K562 (cell line): ENCODE measurements around the gene IGSF23. TPM values are rescaled to one million over a fixed set of nuclear protein-coding genes. Genes with fewer than 3 reads are reported as not detected.
A peak's percentile ranks its signal among the peaks of the same experiment; 100 is the strongest.

Source experiments
- ATAC-seq: fragments of 200-7000 bp; cut with Tn5 transposase; 3 replicates; pipeline ENCODE4 v1.9.1; 2020; ENCODE audit warnings: moderate library complexity
- BruUV-seq: library from RNA; stranded (reverse); fragments of 400-500 nt; replicated peaks from 2 replicates; lab custom pipeline; 2021; lab: Mats Ljungman, UMichigan
- CTCF ChIA-PET: fragments of 300-600 bp; formaldehyde crosslinking; extraction: SDS; loops from one replicate; lab custom pipeline; 2021; ENCODE audit warnings: low intra/inter-chr PET ratio; lab: Yijun Ruan, JAX
- POLR2A ChIA-PET: fragments of 300-600, 350-650 bp; sonication (Branson Sonifier 250); formaldehyde crosslinking; extraction: SDS; loops from one replicate; lab custom pipeline; 2021; ENCODE audit warnings: antibody characterized with exemption, inconsistent platforms; lab: Yijun Ruan, JAX
- DNase-seq, 4 experiments: peaks; one replicate each; pipeline versions ENCODE4 v3.0.0 to v3.0.0-alpha.2; 2011 to 2018; ENCODE audit warnings: low spot score in 3 of 4, mixed read lengths in 3 of 4; ENCODE audit errors: extremely low read depth in 1 of 4
- FAIRE-seq: peaks from 2 replicates; lab custom pipeline; 2011; peaks lifted over from hg19 to GRCh38; lab: Jason Lieb, UNC
- H2AFZ ChIP-seq: 2 replicates; pipeline ENCODE4 v1.6.0; 2011; ENCODE audit warnings: low read depth, low read length, control low read depth, inconsistent platforms
- H3K27ac ChIP-seq: fragments of 200-600 bp; 3 replicates; pipeline ENCODE4 v1.8.0; 2011; ENCODE audit warnings: low read depth, mild to moderate bottlenecking, control low read depth, inconsistent platforms, low read length, moderate library complexity, mixed read lengths; ENCODE audit errors: extremely low read depth
- H3K27me3 ChIP-seq, 2 experiments: fragments of 300-600 bp in 1 of 2; 2 replicates in 1 of 2; 3 replicates in 1 of 2; pipeline versions ENCODE4 v1.6.0 to v1.8.0; 2011; ENCODE audit warnings: inconsistent platforms in 2 of 2, low read length in 2 of 2, mild to moderate bottlenecking in 1 of 2, mixed read lengths in 1 of 2, moderate library complexity in 1 of 2; ENCODE audit not compliant: control insufficient read depth in 2 of 2, insufficient read depth in 2 of 2
- H3K36me3 ChIP-seq: fragments of 300-600 bp; 3 replicates; pipeline ENCODE4 v1.8.0; 2011; ENCODE audit warnings: mild to moderate bottlenecking, low read length, inconsistent platforms; ENCODE audit not compliant: control insufficient read depth, insufficient read depth
- H3K4me1 ChIP-seq, 2 experiments: fragments of 200-600 bp in 1 of 2; replicated peaks in 1 of 2; 2 replicates in 1 of 2; 3 replicates in 1 of 2; pipeline versions ENCODE4 v1.5.1 to v1.8.0; 2011; ENCODE audit warnings: inconsistent platforms in 2 of 2, low read length in 2 of 2, mild to moderate bottlenecking in 1 of 2, mixed read lengths in 1 of 2, moderate library complexity in 1 of 2; ENCODE audit not compliant: control insufficient read depth in 2 of 2, insufficient read depth in 2 of 2
- H3K4me2 ChIP-seq: 2 replicates; pipeline ENCODE4 v1.6.1; 2011; ENCODE audit warnings: low read length, control low read depth, inconsistent platforms, mixed read lengths; ENCODE audit not compliant: insufficient read depth
- H3K4me3 ChIP-seq: fragments of 200-600 bp; sonication (generic), shearing (Covaris generic); 2 replicates; pipeline ENCODE4 v1.5.1; 2016; ENCODE audit warnings: control low read depth, inconsistent platforms
- H3K79me2 ChIP-seq: fragments of 200-600 bp; 3 replicates; pipeline ENCODE4 v1.8.0; 2011; ENCODE audit warnings: low read length, inconsistent platforms; ENCODE audit not compliant: control insufficient read depth, insufficient read depth
- H3K9ac ChIP-seq, 2 experiments: 2 replicates each; pipeline versions ENCODE4 v1.6.0 to v1.6.1; 2011; ENCODE audit warnings: low read depth in 2 of 2, low read length in 2 of 2, control low read depth in 1 of 2, inconsistent platforms in 1 of 2, mild to moderate bottlenecking in 1 of 2, mixed read lengths in 1 of 2; ENCODE audit not compliant: insufficient read depth in 1 of 2
- H3K9me1 ChIP-seq: one replicate; pipeline ENCODE4 v1.6.0; 2011; ENCODE audit warnings: inconsistent platforms, mild to moderate bottlenecking, low read length, moderate library complexity; ENCODE audit not compliant: control insufficient read depth, insufficient read depth
- H3K9me3 ChIP-seq: replicated peaks from 2 replicates; pipeline ENCODE4 v1.5.1; 2011; ENCODE audit warnings: low read depth, low read length, inconsistent platforms; ENCODE audit not compliant: control insufficient read depth, insufficient read depth
- H4K20me1 ChIP-seq: replicated peaks from 2 replicates; pipeline ENCODE4 v1.6.1; 2011; ENCODE audit warnings: low read length, inconsistent platforms, mixed read lengths; ENCODE audit not compliant: control insufficient read depth, insufficient read depth
- CHD4 ChIP-seq: fragments of 200-600 bp; sonication (generic); IDR thresholded peaks from 3 replicates; pipeline ENCODE4 v1.6.1; 2012; ENCODE audit warnings: low read depth, mild to moderate bottlenecking, mixed read lengths, low read length, inconsistent platforms; ENCODE audit not compliant: insufficient read depth, insufficient replicate concordance, poor library complexity, severe bottlenecking
- HOXB6 ChIP-seq: fragments of 250-450 bp; sonication (Bioruptor Pico); IDR thresholded peaks from 2 replicates; pipeline ENCODE4 v1.5.1; 2022; ENCODE audit warnings: mild to moderate bottlenecking, borderline replicate concordance
- IRF1 ChIP-seq: sonication (generic); formaldehyde crosslinking; IDR thresholded peaks from 2 replicates; pipeline ENCODE4 v1.8.0; 2022; ENCODE audit warnings: missing genetic modification reagents, mild to moderate bottlenecking, borderline replicate concordance
- L3MBTL2 ChIP-seq: fragments of 450-650 bp; IDR thresholded peaks from 2 replicates; pipeline ENCODE4 v1.6.1; 2016; ENCODE audit warnings: mild to moderate bottlenecking, moderate library complexity
- NFE2L1 ChIP-seq: fragments of 450-650 bp; IDR thresholded peaks from 2 replicates; pipeline ENCODE4 v1.6.1; 2016; ENCODE audit warnings: missing genetic modification characterization, low read depth, mild to moderate bottlenecking, missing compliant biosample characterization, moderate library complexity, borderline replicate concordance
- NFYB ChIP-seq: IDR thresholded peaks from 2 replicates; pipeline ENCODE4 v1.6.1; 2011; ENCODE audit warnings: mild to moderate bottlenecking, moderate library complexity; ENCODE audit not compliant: insufficient read length; ENCODE audit errors: extremely low read depth
- RAD51 ChIP-seq: fragments of 450-650 bp; IDR thresholded peaks from 2 replicates; pipeline ENCODE4 v1.7.1; 2016; ENCODE audit warnings: low read depth, mild to moderate bottlenecking, borderline replicate concordance
- SPI1 ChIP-seq: IDR thresholded peaks from 2 replicates; pipeline ENCODE4 v1.6.1; 2011; ENCODE audit warnings: low read depth, low read length, control low read depth, borderline replicate concordance
- USF1 ChIP-seq: sonication (generic); formaldehyde crosslinking; IDR thresholded peaks from 2 replicates; pipeline ENCODE4 v1.9.0; 2022; ENCODE audit warnings: mild to moderate bottlenecking, missing genetic modification reagents
- ZNF212 ChIP-seq: fragments of 450-650 bp; formaldehyde crosslinking; IDR thresholded peaks from 2 replicates; pipeline ENCODE4 v1.4.0; 2020; ENCODE audit warnings: mild to moderate bottlenecking
- ZNF561 ChIP-seq: fragments of 450-650 bp; formaldehyde crosslinking; conservative IDR thresholded peaks from 2 replicates; pipeline ENCODE4 v1.4.0; 2020; ENCODE audit warnings: mild to moderate bottlenecking, moderate library complexity
- ZNF717 ChIP-seq: fragments of 250-450 bp; sonication (Bioruptor Pico); IDR thresholded peaks from 2 replicates; pipeline ENCODE4 v1.5.0; 2021
- WGBS: fragments of 100-300 bp; shearing (Covaris generic); methylation state at CpG from one replicate; pipeline ENCODE4 v1.1.6; 2016; ENCODE audit warnings: low coverage, mixed read lengths; ENCODE audit not compliant: insufficient coverage; ENCODE audit errors: missing lambda C conversion rate; 5-methylcytosine and 5-hydroxymethylcytosine counted together
- in situ Hi-C: fragments of 300-500 bp; cut with MboI; formaldehyde crosslinking; loops from 4 replicates; pipeline ENCODE4 v1.15.0; 2018; ENCODE audit warnings: inconsistent platforms, mixed read lengths
- intact Hi-C: fragments of 100-400 bp; cut with micrococcal nuclease; formaldehyde crosslinking; loops from 2 replicates; pipeline ENCODE4 v1.14.2; 2022
- polyA plus RNA-seq, 8 experiments: library from polyadenylated mRNA; depleted of rRNA in 4 of 8; stranded (reverse) in 5 of 8; unstranded in 3 of 8; fragments of >200 nt; fragmentation: Nextera tagmentation in 2 of 8; fragmentation: Illumina TruSeq in 1 of 8; extraction: Ambion mirVana in 2 of 8; extraction: Trizol in 1 of 8; gene quantifications; 2 replicates each; pipeline versions ENCODE4 v1.2.1 to v1.2.3, GENCODE V29; 2011 to 2014; ENCODE audit warnings: inconsistent platforms in 1 of 8, missing spikeins in 1 of 8
- total RNA-seq, 7 experiments: library from RNA; depleted of rRNA in 6 of 7; stranded (reverse); fragments of >200 nt in 6 of 7; fragmentation: Illumina TruSeq in 2 of 7; extraction: Trizol in 2 of 7; gene quantifications; 2 replicates each; pipeline versions ENCODE4 v1.2.1 to v1.2.3, GENCODE V29; 2011 to 2021; ENCODE audit warnings: low replicate concordance in 1 of 7
- TF ChIP-seq, protein P1 (sequence below), 3 experiments: fragments of 200-800 bp in 1 of 3; fragments of 250-450 bp in 1 of 3; fragments of 450-650 bp in 1 of 3; sonication (Bioruptor Pico) in 1 of 3; sonication (Bioruptor generic) in 1 of 3; formaldehyde crosslinking in 1 of 3; IDR thresholded peaks; 2 replicates each; pipeline versions ENCODE4 v1.6.1 to v1.8.0; 2016 to 2022; ENCODE audit warnings: mild to moderate bottlenecking in 2 of 3, missing genetic modification characterization in 2 of 3, missing compliant biosample characterization in 1 of 3, moderate library complexity in 1 of 3
- TF ChIP-seq, protein P2 (sequence below): sonication (generic); formaldehyde crosslinking; IDR thresholded peaks from 2 replicates; pipeline ENCODE4 v1.5.0; 2020; ENCODE audit warnings: missing genetic modification reagents

The IGSF23 gene
- total and polyA plus RNA-seq, 9 of the 15 experiments (the other 6 are each of a cell fraction or from before 2014, with no cell fraction given) = not detected

DNA sequence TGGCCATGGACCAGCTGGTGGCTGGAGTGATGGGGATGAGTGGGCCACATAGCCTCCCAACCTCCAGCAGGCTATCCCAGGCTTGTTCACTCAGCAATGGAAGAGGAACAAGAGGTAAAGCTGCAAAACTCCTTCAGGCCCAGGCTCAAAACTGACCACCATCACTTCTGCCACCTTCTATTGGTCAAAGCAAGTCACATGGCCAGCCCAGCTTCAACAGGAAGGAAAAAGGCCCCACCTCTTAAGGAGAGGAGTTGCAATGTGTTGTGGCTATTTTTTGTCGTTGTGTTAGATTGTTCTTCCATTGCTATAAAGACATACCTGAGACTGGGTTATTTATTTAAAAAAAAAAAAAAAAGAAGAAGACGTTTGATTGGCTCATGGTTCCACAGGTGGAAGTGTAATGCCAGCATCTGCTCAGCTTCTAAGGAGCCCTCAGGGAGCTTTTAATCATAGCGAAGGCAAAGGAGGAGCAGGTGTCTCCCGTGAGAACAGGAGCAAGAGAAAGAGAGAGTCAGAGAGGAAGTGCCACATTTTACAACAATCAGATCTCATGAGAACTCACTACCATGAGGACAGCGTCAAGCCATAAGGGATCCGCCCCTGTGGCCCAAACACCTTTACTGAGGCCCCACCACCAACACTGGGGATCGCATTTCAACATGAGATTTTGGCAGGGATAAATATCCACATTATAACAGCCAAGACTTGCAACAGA is 5.4 kb downstream of the IGSF23 start:
- Histone ChIP-seq H3K27ac (no peak overlapping the region), H3K27me3 (no peaks in the 10 kb centered on the region; a peak in 1 of 5 replicates), H3K4me2 (no peak overlapping the region), H3K36me3 (no peaks in the 10 kb centered on the region), H3K4me1 (no peaks in the 10 kb centered on the region; a peak in 1 of 5 replicates), H4K20me1 (no peaks in the 10 kb centered on the region), H3K9me1 (no peaks in the 10 kb centered on the region), H2AFZ (peak overlapping the region; percentile 10), H3K9me3 (no peaks in the 10 kb centered on the region), H3K4me3 (no peak overlapping the region), H3K9ac (no peak overlapping the region), H3K79me2 (no peaks in the 10 kb centered on the region)
- DNase-seq = no peak
- no TSS peak for BruUV-seq
- POLR2A ChIA-PET = interaction anchor here (0.7 kb wide), 1 partner anchor 37 kb away, joined by 3 read pairs; no protein-coding TSS in a partner anchor
- TF ChIP-seq L3MBTL2 = 0 out of 2 replicates have a peak, but pooled peaks have one; percentile 21
- peak; percentile 61; the same call in 1 of the 2 replicates for TF ChIP-seq SPI1
- peak; percentile 71 for TF ChIP-seq NFYB
- TF ChIP-seq, protein P1, sequence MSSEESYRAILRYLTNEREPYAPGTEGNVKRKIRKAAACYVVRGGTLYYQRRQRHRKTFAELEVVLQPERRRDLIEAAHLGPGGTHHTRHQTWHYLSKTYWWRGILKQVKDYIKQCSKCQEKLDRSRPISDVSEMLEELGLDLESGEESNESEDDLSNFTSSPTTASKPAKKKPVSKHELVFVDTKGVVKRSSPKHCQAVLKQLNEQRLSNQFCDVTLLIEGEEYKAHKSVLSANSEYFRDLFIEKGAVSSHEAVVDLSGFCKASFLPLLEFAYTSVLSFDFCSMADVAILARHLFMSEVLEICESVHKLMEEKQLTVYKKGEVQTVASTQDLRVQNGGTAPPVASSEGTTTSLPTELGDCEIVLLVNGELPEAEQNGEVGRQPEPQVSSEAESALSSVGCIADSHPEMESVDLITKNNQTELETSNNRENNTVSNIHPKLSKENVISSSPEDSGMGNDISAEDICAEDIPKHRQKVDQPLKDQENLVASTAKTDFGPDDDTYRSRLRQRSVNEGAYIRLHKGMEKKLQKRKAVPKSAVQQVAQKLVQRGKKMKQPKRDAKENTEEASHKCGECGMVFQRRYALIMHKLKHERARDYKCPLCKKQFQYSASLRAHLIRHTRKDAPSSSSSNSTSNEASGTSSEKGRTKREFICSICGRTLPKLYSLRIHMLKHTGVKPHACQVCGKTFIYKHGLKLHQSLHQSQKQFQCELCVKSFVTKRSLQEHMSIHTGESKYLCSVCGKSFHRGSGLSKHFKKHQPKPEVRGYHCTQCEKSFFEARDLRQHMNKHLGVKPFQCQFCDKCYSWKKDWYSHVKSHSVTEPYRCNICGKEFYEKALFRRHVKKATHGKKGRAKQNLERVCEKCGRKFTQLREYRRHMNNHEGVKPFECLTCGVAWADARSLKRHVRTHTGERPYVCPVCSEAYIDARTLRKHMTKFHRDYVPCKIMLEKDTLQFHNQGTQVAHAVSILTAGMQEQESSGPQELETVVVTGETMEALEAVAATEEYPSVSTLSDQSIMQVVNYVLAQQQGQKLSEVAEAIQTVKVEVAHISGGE (CRISPR knock-in tag; IDR thresholded peaks at IDR 0.05) = no peak
- no peak for TF ChIP-seq CHD4
- TF ChIP-seq ZNF561 (CRISPR knock-in tag) = no peak
- TF ChIP-seq ZNF212 (CRISPR knock-in tag) = no peak
- TF ChIP-seq IRF1 (CRISPR knock-in tag) = no peak
- TF ChIP-seq, protein P2, sequence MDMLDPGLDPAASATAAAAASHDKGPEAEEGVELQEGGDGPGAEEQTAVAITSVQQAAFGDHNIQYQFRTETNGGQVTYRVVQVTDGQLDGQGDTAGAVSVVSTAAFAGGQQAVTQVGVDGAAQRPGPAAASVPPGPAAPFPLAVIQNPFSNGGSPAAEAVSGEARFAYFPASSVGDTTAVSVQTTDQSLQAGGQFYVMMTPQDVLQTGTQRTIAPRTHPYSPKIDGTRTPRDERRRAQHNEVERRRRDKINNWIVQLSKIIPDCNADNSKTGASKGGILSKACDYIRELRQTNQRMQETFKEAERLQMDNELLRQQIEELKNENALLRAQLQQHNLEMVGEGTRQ (CRISPR knock-in tag) = peak; percentile 80
- no peak for TF ChIP-seq NFE2L1
- peak; percentile 52; the same call in 1 of the 2 replicates for TF ChIP-seq RAD51
- TF ChIP-seq USF1 (CRISPR knock-in tag) = peak; percentile 76
- no peak for TF ChIP-seq ZNF717 (CRISPR knock-in tag)
- no peak for TF ChIP-seq HOXB6
- peak; percentile 50; the same call in 2 of the 3 replicates for ATAC-seq
- intact Hi-C loops = no loop called here
- FAIRE-seq = no peak
- 5% methylated on average over 6 of the region's 7 CpGs for WGBS
- CTCF ChIA-PET = no interaction called here
- in situ Hi-C loops = no loop called here
